HEK293T (cell line): ENCODE results near the gene MCM5.

Source experiments
- CTCF ChIA-PET: fragments of 350-600 bp; formaldehyde crosslinking; extraction: SDS; loops from one replicate; lab custom pipeline; 2021; ENCODE audit warnings: antibody characterized with exemption, inconsistent platforms; lab: Yijun Ruan, JAX
- POLR2A ChIA-PET: fragments of 350-600 bp; formaldehyde crosslinking; extraction: SDS; loops from one replicate; lab custom pipeline; 2020; ENCODE audit warnings: antibody characterized with exemption, inconsistent platforms; lab: Yijun Ruan, JAX
- DNase-seq: peaks from one replicate; pipeline ENCODE4 v3.0.0; 2012; ENCODE audit warnings: mixed read lengths; ENCODE audit errors: extremely low spot score
- ARNT ChIP-seq: fragments of 450-650 bp; IDR thresholded peaks from 2 replicates; pipeline ENCODE4 v1.6.1; 2017; ENCODE audit warnings: mild to moderate bottlenecking
- BHLHE40 ChIP-seq: fragments of 450-650 bp; IDR thresholded peaks from 2 replicates; pipeline ENCODE4 v1.6.1; 2016; ENCODE audit warnings: mild to moderate bottlenecking, moderate library complexity, borderline replicate concordance
- CTBP1 ChIP-seq: fragments of 450-650 bp; IDR thresholded peaks from 2 replicates; pipeline ENCODE4 v1.6.1; 2016; ENCODE audit warnings: borderline replicate concordance
- ELF4 ChIP-seq: fragments of 450-650 bp; IDR thresholded peaks from 2 replicates; pipeline ENCODE4 v1.6.1; 2017; ENCODE audit warnings: antibody characterized with exemption
- FOXA1 ChIP-seq: fragments of 450-650 bp; IDR thresholded peaks from 2 replicates; pipeline ENCODE4 v1.6.1; 2016; ENCODE audit warnings: mild to moderate bottlenecking
- FOXK2 ChIP-seq: fragments of 450-650 bp; IDR thresholded peaks from 2 replicates; pipeline ENCODE4 v1.6.1; 2016; ENCODE audit warnings: mild to moderate bottlenecking
- FOXM1 ChIP-seq: fragments of 450-650 bp; IDR thresholded peaks from 2 replicates; pipeline ENCODE4 v1.6.1; 2017; ENCODE audit warnings: mild to moderate bottlenecking, borderline replicate concordance
- HDGF ChIP-seq: fragments of 450-650 bp; IDR thresholded peaks from 2 replicates; pipeline ENCODE4 v1.6.1; 2017; ENCODE audit warnings: antibody characterized with exemption, borderline replicate concordance
- L3MBTL2 ChIP-seq: fragments of 450-650 bp; conservative IDR thresholded peaks from 2 replicates; pipeline ENCODE4 v1.6.1; 2016; ENCODE audit warnings: mild to moderate bottlenecking
- LEF1 ChIP-seq: fragments of 450-650 bp; IDR thresholded peaks from 2 replicates; pipeline ENCODE4 v1.6.1; 2017; ENCODE audit warnings: mild to moderate bottlenecking, borderline replicate concordance
- NFRKB ChIP-seq: fragments of 450-650 bp; IDR thresholded peaks from 2 replicates; pipeline ENCODE4 v1.6.1; 2016; ENCODE audit warnings: mild to moderate bottlenecking, moderate library complexity
- PKNOX1 ChIP-seq: fragments of 450-650 bp; IDR thresholded peaks from 2 replicates; pipeline ENCODE4 v1.6.1; 2016
- SP1 ChIP-seq: fragments of 450-650 bp; IDR thresholded peaks from 2 replicates; pipeline ENCODE4 v1.6.1; 2017
- SUZ12 ChIP-seq: fragments of 450-650 bp; IDR thresholded peaks from 2 replicates; pipeline ENCODE4 v1.6.1; 2016; ENCODE audit warnings: mild to moderate bottlenecking
- TARDBP ChIP-seq: fragments of 450-650 bp; IDR thresholded peaks from 2 replicates; pipeline ENCODE4 v1.6.1; 2016
- ZNF384 ChIP-seq: fragments of 450-650 bp; IDR thresholded peaks from 2 replicates; pipeline ENCODE4 v1.6.1; 2016

Gene MCM5

GRCh38 chr22:35367331-35367886 lies 32.5 kb upstream of the MCM5 start:
- TF ChIP-seq HDGF (no peak), BHLHE40 (no peak), ARNT (no peak), CTBP1 (no peak), L3MBTL2 (no peak), SUZ12 (no peak), FOXK2 (no peak), NFRKB (no peak), LEF1 (no peak), ZNF384 (no peak), FOXM1 (no peak), ELF4 (no peak), TARDBP (no peak), SP1 (no peak), PKNOX1 (no peak), FOXA1 (no peak)
- no peak for DNase-seq
- ChIA-PET CTCF (no interaction called here), POLR2A (no interaction called here)

GRCh38 chr22:35368386-35368785 lies 31.6 kb upstream of the MCM5 start:
- no peak for TF ChIP-seq ZNF384
- no peak for TF ChIP-seq ARNT
- no peak for TF ChIP-seq FOXM1
- TF ChIP-seq SUZ12, result no peak
- POLR2A ChIA-PET, result interaction anchor here (1.2 kb wide), 1 partner anchor 17 kb away, joined by 3 read pairs; no protein-coding TSS in a partner anchor
- no peak for DNase-seq
- CTCF ChIA-PET, result no interaction called here

GRCh38 chr22:35369996-35370395 lies 29.9 kb upstream of the MCM5 start:
- DNase-seq, result no peak
- TF ChIP-seq SUZ12 (no peak), FOXA1 (no peak), NFRKB (no peak), L3MBTL2 (no peak), FOXK2 (no peak), TARDBP (no peak), SP1 (no peak)
- CTCF ChIA-PET, result interaction anchor here (0.6 to 1.1 kb wide), 2 partner anchors 17 to 314 kb away, joined by 4 to 7 read pairs; no protein-coding TSS in a partner anchor
- POLR2A ChIA-PET, result no interaction called here

GRCh38 chr22:35373781-35374180 lies 26.2 kb upstream of the MCM5 start:
- TF ChIP-seq FOXA1 (no peak), SP1 (no peak), L3MBTL2 (no peak), TARDBP (no peak), FOXM1 (no peak), ARNT (no peak), CTBP1 (no peak), ZNF384 (no peak), PKNOX1 (no peak), HDGF (no peak), FOXK2 (no peak), SUZ12 (no peak), ELF4 (no peak), LEF1 (no peak), BHLHE40 (no peak), NFRKB (no peak)
- ChIA-PET CTCF (no interaction called here), POLR2A (interaction anchor here (0.6 kb wide), 1 partner anchor 16 kb away, joined by 3 read pairs; no protein-coding TSS in a partner anchor)
- no peak for DNase-seq

- CTCF ChIA-PET, result interaction anchor here (0.5 kb wide), 1 partner anchor 22 kb away, joined by 3 read pairs; no protein-coding TSS in a partner anchor
- no peak for DNase-seq
- POLR2A ChIA-PET, result interaction anchor here (1.1 kb wide), 1 partner anchor 24 kb away, joined by 3 read pairs; no protein-coding TSS in a partner anchor
- TF ChIP-seq SUZ12 (no peak), TARDBP (no peak), ELF4 (no peak), CTBP1 (no peak), LEF1 (no peak), ZNF384 (no peak), BHLHE40 (no peak), FOXM1 (no peak), SP1 (no peak), ARNT (no peak), HDGF (no peak), PKNOX1 (no peak), L3MBTL2 (no peak), FOXA1 (no peak), FOXK2 (no peak)
These were observed 24.9 kb upstream of the MCM5 start for GRCh38 chr22:35375031-35375430.

- ChIA-PET POLR2A (interaction anchor here (1.1 kb wide), 1 partner anchor 24 kb away, joined by 3 read pairs; no protein-coding TSS in a partner anchor), CTCF (interaction anchor here (0.5 kb wide), 1 partner anchor 22 kb away, joined by 3 read pairs; no protein-coding TSS in a partner anchor)
- no peak for DNase-seq
- no peak for TF ChIP-seq L3MBTL2
- no peak for TF ChIP-seq CTBP1
- no peak for TF ChIP-seq NFRKB
These were observed 24.4 kb upstream of the MCM5 start for GRCh38 chr22:35375526-35375925.
